ENCODE results near the gene CAPN8.

DNA sequence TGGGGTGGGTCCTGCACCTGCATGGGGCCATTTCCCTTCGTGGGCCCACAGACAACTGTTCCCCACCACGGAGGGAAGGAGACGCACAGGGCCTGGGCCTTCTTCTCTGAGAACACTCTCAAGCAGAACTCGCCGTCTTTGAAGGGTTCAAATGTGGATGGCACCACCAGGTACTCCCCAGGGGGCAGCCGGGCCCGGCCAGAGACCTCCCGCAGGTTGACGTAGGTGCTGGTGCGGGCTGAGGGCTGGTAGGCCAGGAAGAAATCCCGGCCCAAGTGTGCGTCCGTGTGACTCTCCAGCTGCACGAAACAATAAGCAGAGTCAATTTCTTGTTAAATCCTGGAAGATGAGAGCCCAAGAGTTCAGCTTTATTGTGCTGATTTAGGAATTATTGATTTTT, 56.4 kb downstream of the CAPN8 start:
- TF ChIP-seq POLR2AphosphoS5 (IDR thresholded peaks at IDR 0.05; ENCODE audit: low read depth, low read length) (no peak), TAF1 (IDR thresholded peaks at IDR 0.05; ENCODE audit: borderline replicate concordance, insufficient read depth, low read length) (no peak), FOXP2 (optimal IDR thresholded peaks at IDR 0.05; ENCODE audit: borderline replicate concordance, extremely low read depth, extremely low read length, insufficient read depth) (no peak)

Measured in PFSK-1 (cell line).